Measurements from ENCODE around the gene ZNF786.
"Not testable (repeated sequence)": the region's sequence is repeated elsewhere in the genome, so short reads cannot be mapped to it uniquely, and the experiment has no call there.

Gene ZNF786

GRCh38 chr7:149031353-149031910, 59.1 kb downstream of the ZNF786 start:
- Histone ChIP-seq H3K9me3 (ENCODE audit: control insufficient read depth, insufficient read depth, low read length) (no peaks in the 10 kb centered on the region), H3K9ac (ENCODE audit: low read depth, low read length) (no peak overlapping the region), H3K4me1 (ENCODE audit: insufficient read depth, low read length) (no peaks in the 10 kb centered on the region; the same call in 1 of the 2 replicates), H3K36me3 (ENCODE audit: insufficient read depth, low read length) (no peaks in the 10 kb centered on the region)

DNA sequence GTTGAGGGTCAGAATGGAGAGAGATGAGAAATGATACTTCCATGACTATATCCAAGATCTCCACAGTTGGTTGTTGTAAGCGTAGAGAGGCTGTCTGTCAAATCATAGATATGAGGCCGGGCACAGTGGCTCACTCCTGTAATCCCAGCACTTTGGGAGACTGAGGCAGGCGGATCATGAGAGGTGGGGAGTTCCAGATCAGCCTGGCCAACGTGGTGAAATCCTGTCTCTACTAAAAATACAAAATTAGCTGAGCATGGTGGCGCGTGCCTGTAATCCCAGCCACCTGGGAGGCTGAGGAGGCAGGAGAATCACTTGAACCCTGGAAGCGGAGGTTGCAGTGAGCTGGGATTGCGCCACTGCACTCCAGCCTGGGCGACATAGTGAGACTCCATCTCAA, 60.1 kb downstream of the ZNF786 start:
- H3K4me1 ChIP-seq (ENCODE audit: insufficient read depth, low read length); H3K9ac ChIP-seq (ENCODE audit: low read depth, low read length); H3K9me3 ChIP-seq (ENCODE audit: control insufficient read depth, insufficient read depth, low read length); H3K36me3 ChIP-seq (ENCODE audit: insufficient read depth, low read length): not testable (repeated sequence)

- H3K4me1 ChIP-seq (ENCODE audit: insufficient read depth, low read length), result peaks cover 15% of the 10 kb centered on the region
- no peaks in the 10 kb centered on the region for H3K9me3 ChIP-seq (ENCODE audit: control insufficient read depth, insufficient read depth, low read length)
- peak within 1 kb of the TSS; percentile 92 for H3K9ac ChIP-seq (ENCODE audit: low read depth, low read length)
- H3K36me3 ChIP-seq (ENCODE audit: insufficient read depth, low read length), result peaks cover 4% of the 10 kb centered on the region; the same call in 1 of the 2 replicates
These were observed 62.0 kb downstream of the ZNF786 start, which contains the start of gene PDIA4 for GRCh38 chr7:149028346-149029109. Gene PDIA4, minus strand, starts transcription at chr7:149028505. Its CDS starts 97 bp downstream, at chr7:149028408.

DNA sequence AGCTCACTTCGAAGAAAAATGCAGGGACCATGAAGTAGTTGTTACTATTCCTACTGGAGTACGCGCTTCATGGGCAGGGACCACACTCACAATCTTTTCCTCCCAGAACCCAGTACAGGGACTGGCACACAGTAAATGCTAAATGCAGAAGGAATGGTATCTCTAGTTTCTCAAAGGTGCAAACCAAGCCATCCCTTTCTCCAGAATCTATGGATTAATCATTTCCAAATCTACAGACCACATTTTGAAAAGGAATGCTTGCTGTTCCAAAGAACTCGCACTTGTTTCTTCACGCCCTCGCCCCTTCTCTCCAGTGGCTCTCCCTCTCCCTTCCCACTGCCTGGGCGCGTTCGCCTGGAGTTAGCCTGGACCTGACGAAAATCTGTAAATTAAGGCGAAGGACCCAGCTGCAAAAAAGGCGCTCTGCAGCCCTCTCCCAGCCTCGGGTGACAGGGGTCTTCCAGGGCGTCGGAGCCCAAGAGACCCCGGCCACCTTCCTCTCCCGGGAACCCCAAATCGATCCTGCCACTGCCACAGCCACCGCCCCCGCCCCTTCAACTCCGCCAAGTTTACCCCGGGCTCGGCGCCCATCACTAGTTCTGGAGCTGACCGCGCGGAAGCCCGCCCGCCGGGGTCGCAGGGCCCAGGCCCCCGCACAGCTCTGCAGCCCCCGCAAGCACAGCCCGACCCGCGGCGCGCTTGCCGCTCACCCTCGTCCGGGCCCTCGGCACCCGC, 62.7 kb downstream of the ZNF786 start:
- Histone ChIP-seq H3K9ac (ENCODE audit: low read depth, low read length) (peak overlapping the region; percentile 92), H3K9me3 (ENCODE audit: control insufficient read depth, insufficient read depth, low read length) (no peaks in the 10 kb centered on the region), H3K36me3 (ENCODE audit: insufficient read depth, low read length) (peaks cover 4% of the 10 kb centered on the region; the same call in 1 of the 2 replicates), H3K4me1 (ENCODE audit: insufficient read depth, low read length) (peaks cover 23% of the 10 kb centered on the region)

DNA sequence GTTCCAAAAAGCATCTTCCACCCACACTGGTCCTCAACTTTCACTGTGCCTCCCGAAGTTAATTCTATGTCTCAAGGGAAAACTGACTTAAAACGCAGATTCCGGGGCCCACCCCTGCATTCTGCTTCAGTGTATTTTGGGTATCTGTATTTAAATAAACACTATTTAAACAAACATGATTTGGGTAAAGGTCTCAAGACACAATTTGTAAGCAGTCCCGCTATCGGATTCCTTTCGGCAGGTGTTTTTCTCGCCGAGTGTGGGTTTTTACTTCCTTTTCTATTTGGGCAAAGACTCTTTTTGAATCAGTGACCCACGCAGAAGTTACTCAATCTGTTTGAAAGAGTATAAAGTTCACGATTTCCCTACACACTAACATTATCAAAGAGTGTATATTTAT, 63.5 kb downstream of the ZNF786 start:
- H3K9me3 ChIP-seq (ENCODE audit: control insufficient read depth, insufficient read depth, low read length), result no peaks in the 10 kb centered on the region
- peaks cover 30% of the 10 kb centered on the region for H3K4me1 ChIP-seq (ENCODE audit: insufficient read depth, low read length)
- H3K36me3 ChIP-seq (ENCODE audit: insufficient read depth, low read length), result peaks cover 4% of the 10 kb centered on the region; the same call in 1 of the 2 replicates
- H3K9ac ChIP-seq (ENCODE audit: low read depth, low read length), result peak overlapping the region; percentile 92

DNA sequence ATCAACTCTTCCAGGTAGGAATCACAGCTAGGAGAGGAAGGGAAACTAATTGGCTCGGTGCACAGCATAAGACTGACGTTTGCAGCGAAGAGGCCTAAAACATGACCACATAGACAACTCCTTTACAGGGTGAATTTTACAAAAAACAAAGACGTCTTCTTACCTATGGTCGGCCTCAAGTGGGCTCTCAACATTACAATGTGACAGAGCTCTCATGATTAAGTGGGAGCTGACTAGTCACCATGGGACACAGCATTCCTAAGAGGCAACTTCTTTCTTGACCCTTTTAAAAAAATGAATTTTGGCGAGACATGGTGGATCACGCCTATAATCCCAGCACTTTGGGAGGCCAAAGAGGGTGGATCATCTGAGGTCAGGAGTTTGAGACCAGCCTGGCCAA, 66.9 kb downstream of the ZNF786 start:
- H3K9me3 ChIP-seq (ENCODE audit: control insufficient read depth, insufficient read depth, low read length), result no peaks in the 10 kb centered on the region
- H3K36me3 ChIP-seq (ENCODE audit: insufficient read depth, low read length), result peaks cover 14% of the 10 kb centered on the region
- H3K9ac ChIP-seq (ENCODE audit: low read depth, low read length), result no peak overlapping the region
- H3K4me1 ChIP-seq (ENCODE audit: insufficient read depth, low read length), result peaks cover 35% of the 10 kb centered on the region

DNA sequence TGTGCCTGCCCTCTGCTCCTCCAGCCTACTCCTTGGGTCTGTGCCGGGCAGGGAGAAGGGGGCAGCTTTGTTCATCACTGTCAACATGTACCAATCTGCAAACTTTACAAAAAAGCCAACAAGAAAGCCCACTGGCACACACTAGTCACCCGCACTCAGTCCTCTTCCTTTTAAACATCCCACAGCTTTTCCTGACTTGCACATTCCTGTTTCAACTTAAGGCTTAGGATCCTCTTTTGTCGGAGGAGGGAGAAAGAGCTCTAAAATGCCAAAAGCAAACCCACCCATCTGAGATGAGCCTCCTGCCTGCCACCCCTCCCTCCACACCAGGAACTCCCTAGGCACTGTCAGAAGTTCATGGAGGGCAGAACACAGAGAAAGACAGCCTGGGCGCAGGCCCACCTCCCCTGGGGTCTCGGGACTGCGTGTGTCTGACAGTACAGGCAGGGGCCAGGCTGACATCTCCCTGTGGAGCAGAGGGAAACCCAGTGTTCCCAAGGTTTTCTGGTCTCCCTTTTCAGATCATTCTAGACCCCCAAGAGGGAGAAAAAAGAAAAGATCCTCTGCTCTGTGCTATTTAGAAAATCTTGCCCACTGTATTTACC, 67.7 kb downstream of the ZNF786 start:
- peaks cover 14% of the 10 kb centered on the region for H3K36me3 ChIP-seq (ENCODE audit: insufficient read depth, low read length)

DNA sequence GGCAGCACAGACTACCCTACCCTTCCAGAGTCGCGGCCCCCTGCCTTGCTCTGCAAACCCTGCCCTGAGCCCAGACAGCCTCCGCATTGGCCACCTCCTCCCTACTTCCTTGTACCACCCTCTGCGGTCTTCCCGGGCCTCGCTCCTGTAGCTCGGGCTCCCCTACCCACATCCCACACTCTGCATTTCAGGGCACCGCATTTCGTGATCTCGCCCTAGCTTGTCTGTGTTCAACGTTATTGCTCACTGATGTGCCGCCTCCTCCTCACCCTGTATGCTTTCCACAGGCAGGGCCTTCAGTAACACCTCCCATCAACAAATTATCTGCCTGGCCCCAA, 68.8 kb downstream of the ZNF786 start:
- Histone ChIP-seq H3K36me3 (ENCODE audit: insufficient read depth, low read length) (peaks cover 17% of the 10 kb centered on the region), H3K4me1 (ENCODE audit: insufficient read depth, low read length) (peaks cover 35% of the 10 kb centered on the region), H3K9me3 (ENCODE audit: control insufficient read depth, insufficient read depth, low read length) (no peaks in the 10 kb centered on the region), H3K9ac (ENCODE audit: low read depth, low read length) (no peak overlapping the region)

More for the DNA sequence above, 67.7 kb downstream of the ZNF786 start:
- Histone ChIP-seq H3K9me3 (ENCODE audit: control insufficient read depth, insufficient read depth, low read length) (no peaks in the 10 kb centered on the region), H3K4me1 (ENCODE audit: insufficient read depth, low read length) (peaks cover 35% of the 10 kb centered on the region), H3K9ac (ENCODE audit: low read depth, low read length) (no peak overlapping the region)

DNA sequence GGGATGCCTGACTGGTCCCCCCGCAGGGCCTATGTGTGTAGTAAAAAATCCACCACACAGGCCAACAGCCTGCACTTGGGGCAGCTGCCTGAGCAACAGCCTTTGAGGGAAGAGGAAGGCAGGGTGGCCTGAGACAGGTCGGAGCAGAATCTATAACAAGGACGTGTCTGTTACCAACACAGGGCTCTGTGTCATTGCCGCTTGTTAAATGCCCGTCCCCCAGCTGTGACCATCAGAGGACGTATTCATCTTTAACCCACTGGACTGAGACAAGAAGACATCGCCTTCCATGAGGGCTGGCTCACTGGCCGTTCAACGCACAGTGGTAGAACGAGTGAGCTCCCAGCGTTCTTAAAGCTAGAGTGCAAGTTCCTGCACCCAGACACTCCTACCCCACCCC, 70.0 kb downstream of the ZNF786 start:
- peaks cover 19% of the 10 kb centered on the region for H3K36me3 ChIP-seq (ENCODE audit: insufficient read depth, low read length)
- H3K4me1 ChIP-seq (ENCODE audit: insufficient read depth, low read length), result peaks cover 31% of the 10 kb centered on the region
- no peaks in the 10 kb centered on the region for H3K9me3 ChIP-seq (ENCODE audit: control insufficient read depth, insufficient read depth, low read length)
- no peak overlapping the region for H3K9ac ChIP-seq (ENCODE audit: low read depth, low read length)

All from ES-I3 (cell line).